HG03139 (cell line): ENCODE measurements around the gene ILDR1.
"Not testable (repeated sequence)": the region's sequence is repeated elsewhere in the genome, so short reads cannot be mapped to it uniquely, and the experiment has no call there.

Experiments
- ATAC-seq: cut with Tn5 transposase; IDR thresholded peaks from one replicate; pipeline ENCODE4 v1.9.1; 2021; ENCODE audit not compliant: unreplicated experiment

Gene ILDR1

DNA sequence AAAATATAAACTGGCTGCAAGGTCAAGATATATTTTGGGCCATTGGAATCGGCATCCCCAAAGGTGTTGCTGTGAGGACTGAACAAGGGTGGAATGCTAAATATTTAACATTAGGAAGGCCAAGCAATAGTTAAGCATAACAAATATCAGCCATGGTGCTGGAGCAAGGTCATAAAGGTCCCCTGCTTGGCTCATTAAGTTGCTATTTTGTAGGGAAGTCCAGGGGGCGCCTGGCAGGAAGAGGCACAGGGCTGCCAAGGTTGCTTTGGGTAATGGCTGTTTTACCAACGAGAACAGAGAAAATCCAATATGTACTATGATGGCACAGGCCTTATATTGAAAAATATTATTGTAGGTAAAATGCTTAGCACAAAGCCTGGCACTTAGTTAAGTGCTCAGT, 65.7 kb downstream of the ILDR1 start:
- no peak for ATAC-seq

DNA sequence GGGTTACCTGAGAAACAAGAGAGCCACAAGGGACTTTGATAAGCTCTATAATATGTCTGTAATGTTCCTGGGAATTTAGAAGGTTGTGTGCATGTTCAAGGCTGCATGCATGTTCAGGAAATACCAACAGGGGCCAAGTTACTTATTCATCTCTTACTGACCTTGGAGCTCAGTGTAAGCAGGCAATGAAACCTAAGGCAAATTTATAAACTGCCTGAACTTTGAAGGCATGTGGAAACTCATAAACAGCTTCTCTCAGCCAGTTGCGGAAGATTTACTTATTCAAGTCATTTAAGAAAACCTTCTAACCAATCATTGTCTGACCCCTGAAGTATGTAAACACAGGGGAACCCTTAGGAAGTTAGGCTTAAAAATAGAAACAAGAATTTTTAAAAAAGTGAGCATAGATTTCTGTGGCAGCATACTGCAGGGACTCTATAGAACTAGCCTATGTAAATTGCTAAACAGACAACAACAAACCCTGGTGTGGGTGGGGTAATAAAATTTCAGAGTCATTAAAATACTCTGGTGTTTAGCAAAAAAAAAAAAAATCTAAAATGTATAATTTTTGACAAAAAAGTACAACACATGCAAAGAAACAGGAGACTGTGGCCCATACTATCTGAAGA, 70.6 kb downstream of the ILDR1 start:
- ATAC-seq, result no peak

DNA sequence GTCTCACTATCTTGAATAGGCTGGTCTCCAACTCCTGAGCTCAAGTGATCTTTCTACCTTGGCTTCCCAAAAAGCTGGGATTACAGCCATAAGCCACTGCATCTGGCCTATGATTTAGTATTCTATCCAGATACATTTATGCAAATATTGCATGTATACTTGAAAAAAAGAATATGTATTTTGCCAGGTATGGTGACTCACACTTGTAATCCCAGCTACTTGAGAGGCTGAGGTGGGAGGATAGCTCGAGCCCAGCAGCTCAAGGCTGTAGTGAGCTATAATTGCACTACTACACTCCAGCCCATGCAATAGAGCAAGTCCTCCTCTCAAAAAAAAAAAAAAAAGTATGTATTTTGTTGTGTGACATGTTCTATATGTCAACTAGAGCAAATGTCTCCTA, 73.4 kb downstream of the ILDR1 start:
- no peak for ATAC-seq

DNA sequence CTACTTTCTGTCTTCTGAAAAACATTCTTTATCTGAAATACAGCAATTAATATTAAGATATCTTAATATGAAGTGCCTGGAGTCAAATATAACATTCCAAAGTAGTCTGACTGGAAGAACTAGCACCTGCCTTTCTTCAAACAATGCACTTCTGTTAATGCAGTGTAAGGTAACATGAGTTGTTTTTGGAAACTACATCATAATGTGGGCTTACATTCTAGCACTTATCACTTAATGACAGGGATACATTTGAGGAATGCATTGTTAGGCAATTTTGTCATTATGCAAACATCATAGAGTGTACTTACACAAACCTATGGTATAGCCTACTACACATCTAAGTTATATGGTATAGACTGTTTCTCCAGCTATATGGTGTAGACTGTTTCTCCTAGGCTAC, 78.6 kb downstream of the ILDR1 start:
- ATAC-seq, result no peak

DNA sequence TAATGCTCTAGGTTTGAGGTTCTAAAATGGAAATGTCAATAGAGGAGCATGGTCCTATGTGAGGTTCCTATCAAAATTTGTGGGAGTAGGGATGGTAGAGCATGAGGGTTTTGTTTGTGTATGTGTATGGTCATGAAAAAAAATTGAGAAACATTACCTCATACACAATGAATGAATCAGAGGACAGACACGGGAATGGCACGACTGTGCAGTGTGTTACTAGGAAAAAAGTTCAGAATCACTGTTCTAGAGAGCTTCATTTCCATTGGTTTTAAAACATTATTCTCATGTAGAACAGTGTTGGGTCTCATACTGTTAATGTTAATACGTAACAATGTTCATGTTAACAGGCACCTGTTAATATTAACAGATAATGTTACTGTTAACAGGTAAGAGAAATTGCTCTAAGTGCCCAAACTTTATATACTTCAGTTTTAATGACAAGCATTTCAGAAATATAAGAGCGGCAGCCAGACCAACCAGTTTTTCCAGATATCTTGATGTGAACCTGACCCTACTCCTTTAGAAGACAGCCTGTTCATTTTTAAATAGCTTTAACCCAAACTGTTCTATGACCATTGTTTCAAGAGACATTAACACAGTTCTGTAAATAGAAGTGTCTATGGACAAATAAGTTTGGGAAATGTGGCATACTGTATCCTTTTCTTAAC, 79.8 kb downstream of the ILDR1 start:
- no peak for ATAC-seq

DNA sequence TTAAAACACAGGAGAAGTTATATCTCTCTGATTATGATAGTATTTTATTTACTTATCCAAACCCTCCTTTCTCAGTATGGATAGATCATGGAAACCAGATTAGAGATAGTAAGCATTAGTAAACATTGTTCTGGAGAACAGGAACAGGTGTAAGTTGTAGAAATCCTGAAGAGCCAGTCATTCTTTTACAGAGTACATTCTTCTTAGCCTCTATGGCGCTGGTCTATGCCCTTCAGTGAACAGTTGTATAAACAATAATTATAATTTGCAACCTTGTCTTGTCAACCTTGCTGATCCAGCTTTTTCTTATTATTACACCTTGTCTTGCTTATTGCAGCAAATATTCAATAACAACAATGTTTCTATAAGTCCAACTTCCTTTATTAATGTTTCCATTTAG, 80.5 kb downstream of the ILDR1 start:
- ATAC-seq, result no peak

DNA sequence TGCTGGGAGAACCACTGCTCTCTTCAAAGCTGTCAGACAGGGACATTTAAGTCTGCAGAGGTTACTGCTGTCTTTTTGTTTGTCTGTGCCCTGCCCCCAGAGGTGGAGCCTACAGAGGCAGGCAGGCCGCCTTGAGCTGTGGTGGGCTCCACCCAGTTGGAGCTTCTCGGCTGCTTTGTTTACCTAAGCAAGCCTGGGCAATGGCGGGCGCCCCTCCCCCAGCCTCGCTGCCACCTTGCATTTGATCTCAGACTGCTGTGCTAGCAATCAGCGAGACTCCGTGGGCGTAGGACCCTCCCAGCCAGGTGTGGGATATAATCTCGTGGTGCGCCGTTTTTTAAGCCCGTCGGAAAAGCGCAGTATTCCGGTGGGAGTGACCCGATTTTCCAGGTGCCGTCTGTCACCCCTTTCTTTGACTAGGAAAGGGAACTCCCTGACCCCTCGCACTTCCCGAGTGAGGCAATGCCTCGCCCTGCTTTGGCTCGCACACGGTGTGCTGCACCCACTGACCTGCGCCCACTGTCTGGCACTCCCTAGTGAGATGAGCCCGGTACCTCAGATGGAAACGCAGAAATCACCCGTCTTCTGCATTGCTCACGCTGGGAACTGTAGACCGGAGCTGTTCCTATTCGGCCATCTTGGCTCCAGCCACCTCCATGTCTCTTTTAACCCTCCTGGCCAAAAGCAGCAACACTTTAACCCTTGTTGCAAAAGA, 83.7 kb downstream of the ILDR1 start:
- not testable (repeated sequence) for ATAC-seq
